Activated T-cell treated with anti-CD3 and anti-CD28 coated beads, Interleukin-2, amount 50 U/mL, for 24 hours (primary cell): Measurements from ENCODE around the gene CD180.
"Not testable (repeated sequence)": the region's sequence is repeated elsewhere in the genome, so short reads cannot be mapped to it uniquely, and the experiment has no call there.

Source experiments
- DNase-seq: peaks from one replicate; pipeline ENCODE4 v3.0.0-alpha.2; 2020
- H3K27ac Mint-ChIP-seq: 2 replicates; pipeline ENCODE4 v1.8.0; 2020; ENCODE audit warnings: mild to moderate bottlenecking, mixed read lengths
- H3K27me3 Mint-ChIP-seq: 2 replicates; pipeline ENCODE4 v1.8.0; 2020; ENCODE audit warnings: mixed read lengths
- H3K36me3 Mint-ChIP-seq: 2 replicates; pipeline ENCODE4 v1.8.0; 2020; ENCODE audit warnings: low read depth, mixed read lengths
- H3K4me1 Mint-ChIP-seq: 2 replicates; pipeline ENCODE4 v1.8.0; 2020; ENCODE audit warnings: low read depth, mixed read lengths
- H3K4me3 Mint-ChIP-seq: 2 replicates; pipeline ENCODE4 v1.8.0; 2020; ENCODE audit warnings: mild to moderate bottlenecking, moderate library complexity, mixed read lengths
- H3K9me3 Mint-ChIP-seq: 2 replicates; pipeline ENCODE4 v1.8.0; 2020; ENCODE audit warnings: mixed read lengths

CD180 gene

GRCh38 chr5:67189079-67189354 is 7.6 kb downstream of the CD180 start:
- H3K9me3 Mint-ChIP-seq = peaks cover 2% of the 10 kb centered on the region
- no peaks in the 10 kb centered on the region for H3K36me3 Mint-ChIP-seq
- H3K4me1 Mint-ChIP-seq = peaks cover 30% of the 10 kb centered on the region
- no peak overlapping the region for H3K4me3 Mint-ChIP-seq
- H3K27ac Mint-ChIP-seq = no peak overlapping the region
- H3K27me3 Mint-ChIP-seq = no peaks in the 10 kb centered on the region
- no peak for DNase-seq

- no peak for DNase-seq
- H3K4me1 Mint-ChIP-seq = peaks cover 29% of the 10 kb centered on the region
Observed at GRCh38 chr5:67188274-67189078, 8.1 kb downstream of the CD180 start.

DNA sequence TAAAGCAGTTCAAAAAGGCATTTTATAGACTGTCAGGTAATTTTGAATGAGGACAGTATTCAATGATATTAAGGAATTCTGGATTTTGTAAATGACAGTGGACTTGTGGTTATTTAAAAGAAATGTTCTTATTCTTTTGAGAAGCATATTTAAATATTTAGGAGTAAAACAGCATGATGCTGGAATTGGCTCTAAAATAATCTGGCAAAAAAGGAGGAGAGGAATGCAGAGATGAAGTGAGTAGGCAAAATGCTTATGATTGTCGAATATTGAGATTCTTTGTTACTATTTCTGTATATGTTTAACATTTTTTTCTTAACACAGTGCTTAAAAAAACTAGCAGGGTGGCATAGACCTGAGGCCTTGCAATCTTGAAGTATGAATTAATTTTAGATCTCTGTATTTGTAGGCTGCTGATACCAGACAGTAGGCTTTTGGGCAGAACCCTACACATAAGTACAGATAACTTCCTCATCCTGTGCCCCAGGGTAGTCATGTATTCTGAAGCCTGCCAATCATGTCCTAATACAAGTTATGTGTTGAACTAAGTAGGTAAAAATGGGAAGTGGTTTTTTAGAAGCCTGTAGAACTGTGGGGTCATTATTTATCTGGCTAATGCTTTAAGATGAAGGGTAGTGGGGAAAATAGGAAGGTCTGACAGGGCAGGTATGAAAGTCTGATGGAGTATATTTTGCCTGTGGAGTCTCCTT is 9.4 kb downstream of the CD180 start:
- Mint-ChIP-seq H3K27ac (peak overlapping the region; percentile 23), H3K27me3 (no peaks in the 10 kb centered on the region), H3K9me3 (no peaks in the 10 kb centered on the region), H3K4me1 (peaks cover 34% of the 10 kb centered on the region), H3K36me3 (no peaks in the 10 kb centered on the region), H3K4me3 (no peak overlapping the region)
- DNase-seq = no peak

More at GRCh38 chr5:67188274-67189078, 8.1 kb downstream of the CD180 start:
- H3K27me3 Mint-ChIP-seq = no peaks in the 10 kb centered on the region
- no peaks in the 10 kb centered on the region for H3K36me3 Mint-ChIP-seq
- peak overlapping the region; percentile 19 for H3K27ac Mint-ChIP-seq
- H3K9me3 Mint-ChIP-seq = peaks cover 2% of the 10 kb centered on the region
- H3K4me3 Mint-ChIP-seq = no peak overlapping the region

GRCh38 chr5:67183859-67184258 is 12.7 kb downstream of the CD180 start:
- Mint-ChIP-seq H3K27me3 (no peaks in the 10 kb centered on the region), H3K4me3 (no peak overlapping the region), H3K27ac (no peak overlapping the region), H3K4me1 (peaks cover 39% of the 10 kb centered on the region), H3K9me3 (no peaks in the 10 kb centered on the region), H3K36me3 (no peaks in the 10 kb centered on the region)
- DNase-seq = no peak

GRCh38 chr5:67182301-67182790 is 14.3 kb downstream of the CD180 start:
- Mint-ChIP-seq H3K27me3 (no peaks in the 10 kb centered on the region), H3K9me3 (peaks cover 4% of the 10 kb centered on the region), H3K4me1 (peaks cover 28% of the 10 kb centered on the region), H3K27ac (no peak overlapping the region), H3K4me3 (no peak overlapping the region), H3K36me3 (peaks cover 4% of the 10 kb centered on the region)
- DNase-seq = no peak

- Mint-ChIP-seq H3K36me3 (peaks cover 8% of the 10 kb centered on the region), H3K4me3 (no peak overlapping the region), H3K27ac (peak overlapping the region; percentile 16), H3K9me3 (peaks cover 9% of the 10 kb centered on the region), H3K4me1 (peaks cover 26% of the 10 kb centered on the region), H3K27me3 (no peaks in the 10 kb centered on the region)
- DNase-seq = no peak
Observed at GRCh38 chr5:67181648-67182221, 14.9 kb downstream of the CD180 start.

- peaks cover 21% of the 10 kb centered on the region for H3K4me1 Mint-ChIP-seq
- H3K36me3 Mint-ChIP-seq = peaks cover 11% of the 10 kb centered on the region
- DNase-seq = no peak
- no peak overlapping the region for H3K4me3 Mint-ChIP-seq
- no peak overlapping the region for H3K27ac Mint-ChIP-seq
- H3K9me3 Mint-ChIP-seq = peaks cover 20% of the 10 kb centered on the region
- H3K27me3 Mint-ChIP-seq = no peaks in the 10 kb centered on the region
Observed at GRCh38 chr5:67179697-67180361, 16.8 kb downstream of the CD180 start.

DNA sequence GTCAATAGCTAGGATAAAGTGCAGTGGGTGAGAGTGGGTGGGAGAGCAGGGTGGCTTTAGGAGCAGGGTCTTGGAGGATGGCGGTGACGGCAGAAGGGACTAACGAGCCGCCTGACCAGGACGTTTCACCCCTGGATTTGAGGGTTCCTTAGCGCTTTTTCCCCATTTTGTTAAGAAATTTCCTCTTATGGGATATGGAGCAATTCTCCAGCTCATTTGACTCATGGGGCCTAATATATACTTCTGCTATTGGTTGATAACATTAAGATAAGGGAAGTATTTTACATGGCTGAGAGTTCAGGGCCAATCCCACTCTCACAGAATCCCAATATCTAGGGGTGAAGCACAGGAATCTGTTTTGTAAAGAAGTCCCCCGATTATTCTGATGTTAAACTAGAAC is 17.6 kb downstream of the CD180 start:
- H3K27me3 Mint-ChIP-seq = no peaks in the 10 kb centered on the region
- H3K4me1 Mint-ChIP-seq = peaks cover 22% of the 10 kb centered on the region
- peaks cover 20% of the 10 kb centered on the region for H3K9me3 Mint-ChIP-seq
- no peak overlapping the region for H3K27ac Mint-ChIP-seq
- H3K4me3 Mint-ChIP-seq = no peak overlapping the region
- no peak for DNase-seq
- H3K36me3 Mint-ChIP-seq = peaks cover 11% of the 10 kb centered on the region

GRCh38 chr5:67178085-67178484 is 18.5 kb downstream of the CD180 start:
- no peak overlapping the region for H3K27ac Mint-ChIP-seq
- H3K36me3 Mint-ChIP-seq = peaks cover 11% of the 10 kb centered on the region
- peaks cover 20% of the 10 kb centered on the region for H3K9me3 Mint-ChIP-seq
- H3K4me1 Mint-ChIP-seq = peaks cover 25% of the 10 kb centered on the region
- no peaks in the 10 kb centered on the region for H3K27me3 Mint-ChIP-seq
- H3K4me3 Mint-ChIP-seq = no peak overlapping the region
- DNase-seq = no peak

DNA sequence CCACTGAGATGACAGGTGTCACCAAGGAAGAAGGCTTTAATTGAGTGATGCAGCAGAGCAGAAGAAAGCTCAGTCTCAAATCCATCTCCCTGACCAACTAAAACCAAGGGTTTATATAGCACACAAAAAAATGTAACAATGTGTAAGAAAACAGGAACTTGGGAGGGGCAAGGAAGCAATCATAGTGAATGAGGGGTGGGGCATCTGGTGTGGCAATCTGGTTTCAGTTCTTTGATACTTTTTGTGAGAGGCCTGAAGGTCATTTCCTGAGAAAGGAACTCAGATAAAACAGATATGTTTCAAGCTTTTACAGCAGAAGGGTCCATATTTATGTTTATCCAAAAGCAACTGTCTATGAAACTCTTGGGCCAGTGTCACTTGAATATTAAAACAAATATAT is 19.7 kb downstream of the CD180 start:
- no peak for DNase-seq
- H3K4me1 Mint-ChIP-seq = peaks cover 17% of the 10 kb centered on the region
- H3K9me3 Mint-ChIP-seq = peaks cover 20% of the 10 kb centered on the region
- H3K36me3 Mint-ChIP-seq = peaks cover 11% of the 10 kb centered on the region
- H3K27ac Mint-ChIP-seq = no peak overlapping the region
- H3K4me3 Mint-ChIP-seq = no peak overlapping the region
- no peaks in the 10 kb centered on the region for H3K27me3 Mint-ChIP-seq

- Mint-ChIP-seq H3K9me3 (peaks cover 20% of the 10 kb centered on the region), H3K27ac (no peak overlapping the region), H3K4me3 (no peak overlapping the region), H3K4me1 (peaks cover 10% of the 10 kb centered on the region), H3K36me3 (peaks cover 11% of the 10 kb centered on the region), H3K27me3 (no peaks in the 10 kb centered on the region)
- DNase-seq = no peak
Observed at GRCh38 chr5:67173959-67174358, 22.6 kb downstream of the CD180 start.

DNA sequence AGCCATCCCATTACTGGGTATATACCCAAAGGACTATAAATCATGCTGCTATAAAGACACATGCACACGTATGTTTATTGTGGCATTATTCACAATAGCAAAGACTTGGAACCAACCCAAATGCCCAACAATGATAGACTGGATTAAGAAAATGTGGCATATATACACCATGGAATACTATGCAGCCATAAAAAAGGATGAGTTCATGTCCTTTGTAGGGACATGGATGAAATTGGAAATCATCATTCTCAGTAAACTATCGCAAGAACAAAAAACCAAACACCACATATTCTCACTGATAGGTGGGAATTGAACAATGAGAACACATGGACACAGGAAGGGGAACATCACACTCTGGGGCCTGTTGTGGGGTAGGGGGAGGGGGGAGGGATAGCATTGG is 23.2 kb downstream of the CD180 start:
- not testable (repeated sequence) for H3K27me3 Mint-ChIP-seq, H3K4me3 Mint-ChIP-seq
- H3K9me3 Mint-ChIP-seq = peaks cover 20% of the 10 kb centered on the region

GRCh38 chr5:67170767-67171166 is 25.8 kb downstream of the CD180 start:
- Mint-ChIP-seq H3K36me3 (peaks cover 10% of the 10 kb centered on the region), H3K27ac (no peak overlapping the region), H3K4me1 (peaks cover 27% of the 10 kb centered on the region), H3K4me3 (no peak overlapping the region), H3K27me3 (no peaks in the 10 kb centered on the region), H3K9me3 (peaks cover 3% of the 10 kb centered on the region)
- DNase-seq = no peak

More for the DNA sequence above, 23.2 kb downstream of the CD180 start:
- Mint-ChIP-seq H3K36me3 (peaks cover 11% of the 10 kb centered on the region), H3K4me1 (peaks cover 10% of the 10 kb centered on the region)
- not testable (repeated sequence) for H3K27ac Mint-ChIP-seq, DNase-seq

DNA sequence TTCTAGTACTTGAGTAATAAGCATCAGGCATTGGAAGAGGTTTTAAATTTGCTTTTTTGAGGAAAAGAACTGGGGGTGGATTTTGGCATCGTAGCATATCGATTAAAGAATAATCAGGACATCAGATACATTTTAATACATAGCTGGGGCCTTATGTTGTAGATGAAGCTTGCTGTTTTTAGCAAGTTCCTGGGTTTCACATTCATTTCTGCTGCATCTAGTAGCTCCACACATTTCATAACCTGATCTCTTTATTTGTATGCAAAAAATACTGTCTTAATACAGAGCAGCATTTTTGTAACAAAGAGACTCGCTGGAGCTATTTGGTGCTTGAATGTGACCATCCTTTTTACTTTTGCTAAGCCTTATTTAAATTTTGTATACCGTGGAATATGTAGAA is 28.5 kb downstream of the CD180 start:
- no peak for DNase-seq
- peaks cover 35% of the 10 kb centered on the region for H3K36me3 Mint-ChIP-seq
- peaks cover 41% of the 10 kb centered on the region for H3K4me1 Mint-ChIP-seq
- H3K27ac Mint-ChIP-seq = peak overlapping the region; percentile 71
- H3K27me3 Mint-ChIP-seq = no peaks in the 10 kb centered on the region
- peak overlapping the region; percentile 15 for H3K4me3 Mint-ChIP-seq
- H3K9me3 Mint-ChIP-seq = no peaks in the 10 kb centered on the region
